HG03064 (cell line): ENCODE results near the gene BORA.
"Not testable (repeated sequence)": the region's sequence is repeated elsewhere in the genome, so short reads cannot be mapped to it uniquely, and the experiment has no call there.

Experiments used
- ATAC-seq: cut with Tn5 transposase; IDR thresholded peaks from one replicate; pipeline ENCODE4 v1.9.1; 2021; ENCODE audit warnings: low read depth; ENCODE audit not compliant: unreplicated experiment

BORA gene

DNA sequence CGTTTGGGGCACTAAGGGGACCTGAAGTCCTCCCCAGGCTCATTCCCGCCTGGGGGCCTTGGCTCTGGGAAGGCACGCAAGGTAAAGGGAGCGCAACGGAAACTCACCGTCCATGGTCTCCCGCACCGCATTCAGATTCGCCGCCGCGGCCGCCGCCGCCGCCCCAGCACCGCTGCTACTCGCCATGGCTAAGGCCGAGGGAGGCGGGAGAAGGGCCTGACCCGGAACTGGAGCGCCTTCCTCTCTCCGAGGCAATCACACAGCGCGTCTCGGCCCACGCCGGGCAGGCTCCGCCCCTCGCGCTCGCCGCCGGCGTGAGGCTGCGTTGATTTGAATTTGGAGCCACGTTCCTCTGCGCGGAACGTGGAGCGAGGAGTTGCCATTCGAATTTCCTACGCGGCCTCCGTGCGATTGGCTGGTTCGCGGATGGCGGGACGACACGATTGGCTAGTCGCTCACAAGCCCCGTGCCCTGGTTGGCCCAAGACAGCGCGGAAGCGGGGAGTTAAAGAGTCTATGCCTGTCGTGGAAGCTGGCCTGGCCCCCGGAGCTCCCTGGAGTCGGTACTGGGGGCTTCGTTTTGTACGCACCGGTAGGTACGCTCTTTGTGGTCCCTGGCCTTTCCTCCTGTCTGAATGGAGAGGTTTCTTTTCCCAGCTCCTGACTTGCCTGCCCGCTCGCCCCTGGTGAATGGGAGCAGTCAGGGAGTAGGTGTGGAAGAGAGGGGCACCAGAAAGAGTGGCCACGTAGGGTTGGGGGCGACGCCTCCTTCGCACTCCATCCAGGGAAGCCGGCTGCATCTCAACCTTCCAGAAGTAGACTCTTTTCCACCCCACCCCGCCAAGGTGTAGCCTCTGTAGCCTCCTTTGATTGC is at the start of gene BORA, which contains the start of gene MZT1:
TSS of gene BORA (plus strand) at position 507 of the 873 bp plus-strand sequence. CDS start 1,018 bp downstream, outside the sequence.
TSS of gene MZT1 (minus strand) at position 213 of the 873 bp plus-strand sequence. CDS start at position 186, 27 bp downstream.
- peak; percentile 97 for ATAC-seq

DNA sequence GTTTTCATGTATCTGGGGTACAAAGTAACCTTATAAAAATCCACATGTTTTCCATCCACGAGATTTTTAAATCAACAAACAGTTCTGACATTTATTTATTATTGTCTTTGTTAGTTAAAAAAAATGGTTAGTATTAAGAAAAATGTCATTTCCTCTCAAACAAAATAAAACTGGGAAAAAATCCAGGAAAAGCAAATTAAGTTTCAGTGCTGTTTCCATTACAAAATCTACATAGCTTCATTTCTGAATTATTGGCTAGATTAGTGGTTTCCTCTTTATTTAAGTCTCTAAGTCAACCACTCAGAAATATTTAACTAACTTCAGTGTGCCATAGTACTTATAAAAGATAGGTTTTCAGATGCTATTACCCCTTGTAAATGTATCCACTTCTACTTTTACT is 49.4 kb upstream of the BORA start:
- no peak for ATAC-seq

DNA sequence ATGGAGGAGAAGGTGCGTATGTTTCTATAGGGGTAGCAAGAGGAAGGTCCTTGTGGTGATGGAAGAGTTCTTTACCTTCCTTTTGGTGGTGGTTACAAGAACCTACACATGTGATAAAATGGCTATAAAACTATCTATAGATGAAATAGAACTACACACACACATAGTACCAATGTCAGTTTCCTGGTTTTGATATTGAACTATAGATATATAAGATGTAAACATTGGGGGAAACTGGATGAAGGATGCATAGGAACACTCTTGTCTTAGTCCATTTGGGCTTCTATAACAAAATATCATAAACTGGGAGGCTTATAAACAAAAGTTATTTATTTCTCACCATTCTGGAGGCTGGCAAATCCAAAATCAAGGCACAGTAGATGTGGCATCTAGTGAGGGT is 47.4 kb upstream of the BORA start:
- ATAC-seq = no peak

DNA sequence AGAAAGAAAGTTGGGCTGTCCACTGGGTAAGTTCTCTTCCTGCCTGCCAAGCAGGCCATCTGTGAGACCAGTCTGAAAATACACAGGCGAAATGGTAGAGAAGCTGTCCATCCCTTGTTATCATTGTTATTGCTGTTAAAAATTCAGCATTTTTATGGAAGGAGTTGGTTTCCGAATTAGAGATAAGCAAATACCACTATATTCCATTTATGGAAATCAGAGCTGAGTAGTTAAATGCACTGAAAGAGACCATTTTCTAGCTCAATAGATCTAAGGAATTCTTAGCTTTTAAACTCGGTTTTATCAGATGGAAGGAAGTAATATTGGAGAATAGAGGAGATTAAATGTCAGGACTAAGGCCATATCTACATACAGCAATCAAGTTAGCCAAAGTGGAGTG is 41.0 kb upstream of the BORA start:
- ATAC-seq = no peak

DNA sequence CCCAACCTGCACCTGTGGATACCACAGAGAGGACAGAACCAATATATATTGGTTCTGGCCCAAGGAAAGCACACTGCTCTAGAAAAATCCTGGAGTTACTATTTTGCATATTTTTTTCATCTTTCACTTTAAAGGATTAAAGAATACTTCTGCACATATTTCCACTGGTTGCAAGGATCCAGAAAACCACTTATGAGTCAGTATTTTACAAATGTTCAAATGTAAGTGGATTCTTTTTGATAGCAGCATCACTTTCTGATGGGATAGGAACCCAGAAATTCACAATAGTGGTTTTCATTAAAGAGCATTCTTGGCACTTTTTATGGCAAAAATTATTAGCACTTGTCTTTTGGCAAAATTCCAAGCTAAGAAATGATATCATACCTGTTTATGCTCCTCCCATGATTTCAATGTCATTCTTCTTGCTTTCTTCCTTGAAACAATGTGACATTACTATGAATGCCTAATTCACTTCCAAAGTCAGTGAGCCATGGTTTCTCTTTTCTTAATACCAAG is 38.5 kb upstream of the BORA start:
- no peak for ATAC-seq

DNA sequence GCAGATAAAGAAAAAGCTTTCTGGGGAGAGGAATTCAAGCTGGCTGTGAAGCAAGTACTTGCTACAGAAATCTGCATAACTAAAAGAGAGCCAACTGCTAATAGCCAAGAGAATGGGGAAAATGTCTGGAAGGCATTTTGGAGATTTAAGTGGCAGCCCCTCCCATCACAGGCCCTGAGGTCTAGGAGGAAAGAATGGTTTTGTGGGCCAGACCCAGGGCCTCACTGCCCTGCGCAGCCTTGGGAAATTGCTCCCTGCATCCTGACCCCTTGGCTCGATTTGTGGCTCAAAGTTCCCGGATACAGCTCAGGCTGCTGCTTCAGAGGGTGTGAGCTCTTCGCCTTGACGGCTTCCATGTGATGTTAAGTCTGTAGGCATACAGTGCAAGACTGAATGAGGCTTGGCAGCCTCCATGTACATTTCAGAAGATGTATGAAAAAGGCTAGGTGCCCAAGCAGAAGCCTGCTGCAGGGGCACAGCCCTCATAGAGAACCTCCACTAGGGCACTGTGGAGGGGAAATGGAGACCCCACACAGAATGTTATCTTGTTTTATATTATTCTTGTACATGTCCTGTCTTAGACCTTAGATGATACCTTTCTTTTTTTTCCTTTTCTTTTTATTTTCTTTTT is 34.7 kb upstream of the BORA start:
- no peak for ATAC-seq

DNA sequence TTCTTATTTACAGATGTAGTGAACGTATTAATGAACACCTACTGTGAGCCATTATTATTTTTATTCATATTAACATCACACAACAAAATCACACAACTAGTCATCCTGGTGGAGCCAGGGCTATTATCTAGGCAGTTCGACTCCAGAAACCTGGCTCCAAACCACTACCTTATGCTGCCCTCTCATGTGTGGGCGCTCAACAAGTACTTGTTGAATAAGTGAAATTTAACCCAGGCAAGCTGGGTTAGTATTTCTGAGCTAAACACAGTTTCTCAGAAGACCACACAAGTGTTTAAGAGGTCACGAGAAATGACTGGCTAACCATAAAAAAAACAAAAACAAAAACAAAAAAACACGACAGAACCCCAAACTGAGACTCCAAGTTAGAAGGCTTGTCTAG is 33.9 kb upstream of the BORA start:
- ATAC-seq = no peak

DNA sequence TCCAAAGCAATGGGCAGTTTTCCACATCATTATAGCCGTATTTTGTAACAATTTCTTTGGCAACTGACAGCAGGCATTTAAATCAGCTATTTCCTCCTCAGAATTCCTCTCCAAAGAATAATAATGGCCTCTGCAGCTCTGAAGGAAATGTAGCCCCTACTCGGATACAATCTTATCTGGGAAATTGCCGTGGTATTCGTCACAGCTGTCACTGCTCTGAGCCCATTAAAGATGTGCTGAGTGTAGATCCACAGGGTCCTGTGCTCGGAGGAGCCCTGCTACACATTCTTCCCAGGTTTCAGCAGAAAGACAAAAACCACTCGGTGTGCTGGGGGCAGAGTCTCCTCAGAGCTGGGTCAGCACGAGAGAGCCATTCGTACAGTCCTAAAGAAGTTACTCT is 33.4 kb upstream of the BORA start:
- ATAC-seq = no peak

DNA sequence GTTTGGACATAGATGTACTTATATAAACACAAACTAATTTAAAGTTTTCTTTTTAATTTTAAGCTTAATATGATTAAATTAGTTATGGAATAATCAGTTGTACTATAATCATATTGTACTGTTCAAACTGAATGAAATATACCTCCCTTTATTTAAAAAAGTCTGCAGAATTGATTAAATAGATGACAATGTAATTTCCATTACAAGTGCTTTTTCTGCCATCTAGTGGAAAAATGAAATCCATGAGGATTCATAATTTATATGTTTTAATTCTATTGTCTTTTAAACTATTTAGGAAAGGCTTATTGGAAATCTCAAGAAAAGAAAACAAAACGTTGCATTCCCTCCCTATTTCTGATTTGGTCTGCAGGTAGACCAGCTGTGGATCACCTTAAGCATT is 31.1 kb upstream of the BORA start:
- no peak for ATAC-seq

DNA sequence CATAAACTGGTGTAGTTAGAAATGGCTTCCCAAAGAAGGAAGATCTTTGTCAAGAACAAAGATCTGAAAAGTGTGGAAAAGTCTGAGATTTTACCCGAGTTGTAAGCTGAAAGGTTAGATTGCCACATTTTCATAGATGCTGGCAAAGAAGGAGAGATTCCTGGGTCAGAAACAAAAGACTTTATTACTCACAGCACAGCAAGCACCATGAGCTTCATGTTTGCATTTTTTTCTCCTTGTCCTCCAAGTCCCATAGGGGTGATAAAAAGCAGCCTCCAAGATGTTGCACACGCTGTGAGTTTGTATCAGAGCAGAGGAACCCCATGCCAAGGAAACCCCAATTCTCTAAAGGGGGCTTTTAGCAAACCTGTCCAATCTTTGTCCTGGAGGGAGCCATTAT is 29.6 kb upstream of the BORA start:
- ATAC-seq = no peak

DNA sequence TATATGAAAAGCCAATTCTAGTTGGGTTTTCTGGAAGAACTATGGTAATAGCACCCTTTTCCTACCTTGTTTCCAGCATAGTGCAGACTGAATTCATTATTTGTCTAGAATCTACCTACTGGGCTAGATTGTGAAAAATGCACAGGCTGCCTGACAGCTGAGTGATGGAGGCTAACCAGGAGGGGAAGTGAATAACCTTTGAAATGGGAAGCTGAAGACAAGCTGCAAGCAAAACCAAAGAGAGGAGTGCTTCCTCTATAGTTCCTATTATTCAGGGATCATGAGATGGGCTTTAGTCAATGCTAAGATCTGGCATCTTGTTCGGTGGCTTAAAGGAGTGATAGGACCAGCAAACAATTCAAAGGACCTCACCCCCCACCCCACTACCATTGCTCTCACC is 27.2 kb upstream of the BORA start:
- ATAC-seq = no peak

DNA sequence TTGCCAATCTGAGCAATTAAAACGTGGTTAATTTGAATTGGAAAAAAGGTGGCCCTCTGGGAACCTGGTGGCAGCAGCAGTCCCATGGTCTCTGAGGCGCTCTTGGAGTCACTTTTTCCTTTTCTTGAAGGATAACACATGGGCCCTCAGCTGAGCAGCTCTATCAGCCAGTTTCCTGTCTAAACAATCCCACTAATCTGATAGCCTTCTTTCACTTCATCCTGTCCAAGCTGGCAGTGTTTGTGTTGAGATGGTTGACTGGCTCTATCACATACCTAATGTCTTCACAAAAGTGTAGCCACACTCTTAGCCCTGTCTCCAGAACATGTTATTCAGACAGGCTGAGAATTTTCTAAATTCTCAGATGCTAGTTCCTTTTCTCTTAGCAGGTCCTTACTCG is 10.9 kb upstream of the BORA start:
- ATAC-seq = no peak

DNA sequence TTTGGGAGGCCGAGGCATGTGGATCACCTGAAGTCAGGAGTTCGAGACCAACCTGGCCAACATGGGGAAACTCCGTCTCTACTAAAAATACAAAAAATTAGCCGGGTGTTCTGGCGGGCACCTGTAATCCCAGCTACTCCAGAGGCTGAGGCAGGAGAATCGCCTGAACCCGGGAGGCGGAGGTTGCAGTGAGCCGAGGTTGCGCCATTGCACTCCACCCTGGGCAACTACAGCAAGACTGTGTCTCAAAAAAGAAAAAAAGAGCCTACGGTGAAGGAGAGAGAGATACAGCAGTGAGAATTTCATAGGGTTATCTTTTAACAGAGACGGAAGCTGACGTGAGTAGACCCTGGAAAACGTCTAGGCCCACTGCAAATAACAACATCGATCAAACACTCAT is 1.5 kb upstream of the BORA start:
- not testable (repeated sequence) for ATAC-seq

DNA sequence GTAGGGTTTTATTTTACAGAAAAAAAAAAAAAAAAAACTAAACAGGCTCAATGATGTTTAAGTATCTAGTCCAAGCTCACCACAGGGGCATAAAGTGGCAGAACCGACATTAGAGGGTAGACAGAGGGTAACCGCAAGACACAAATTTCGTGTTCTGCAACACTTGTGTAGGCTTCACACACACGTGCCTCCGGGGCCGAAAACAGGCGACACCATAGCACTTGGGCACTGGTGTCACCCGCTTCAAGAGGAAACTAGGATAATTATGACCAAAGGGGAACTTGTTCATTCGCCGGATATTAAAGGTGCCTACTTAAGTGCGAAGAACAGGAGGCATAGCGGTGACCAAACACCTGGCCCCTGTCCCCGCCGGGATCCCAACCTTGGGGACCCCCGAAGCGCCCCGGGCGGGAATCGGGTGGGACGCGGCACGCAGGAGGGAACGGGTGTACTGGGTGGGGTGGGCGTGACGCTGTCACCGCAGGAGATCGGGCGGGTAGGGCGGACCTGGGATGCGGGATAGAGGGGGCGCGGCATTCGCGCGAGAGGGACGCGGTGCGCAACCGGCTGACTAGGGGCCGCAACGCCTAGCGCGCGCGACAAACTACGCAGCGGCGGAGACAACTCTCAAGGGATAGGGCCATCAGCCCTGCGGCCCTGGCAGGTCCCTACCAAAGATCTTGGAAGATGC is 852 bp upstream of the BORA start:
- ATAC-seq = peak; percentile 35

DNA sequence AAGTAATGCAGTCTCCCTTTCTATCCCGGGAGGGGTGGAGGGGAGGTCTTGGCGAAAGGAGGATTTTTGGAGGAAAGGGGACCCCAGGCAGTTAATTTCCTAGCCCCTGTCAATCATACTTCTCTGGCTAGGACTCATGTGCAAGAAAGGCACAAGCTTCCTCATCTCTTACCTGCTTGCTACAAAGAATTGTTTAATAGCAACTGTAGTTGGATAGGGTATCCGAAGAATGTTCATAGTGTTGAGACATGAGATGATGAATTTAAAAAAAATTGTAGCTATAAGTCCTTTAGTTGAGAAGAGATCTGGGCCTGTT is 525 bp downstream of the BORA start:
- no peak for ATAC-seq

DNA sequence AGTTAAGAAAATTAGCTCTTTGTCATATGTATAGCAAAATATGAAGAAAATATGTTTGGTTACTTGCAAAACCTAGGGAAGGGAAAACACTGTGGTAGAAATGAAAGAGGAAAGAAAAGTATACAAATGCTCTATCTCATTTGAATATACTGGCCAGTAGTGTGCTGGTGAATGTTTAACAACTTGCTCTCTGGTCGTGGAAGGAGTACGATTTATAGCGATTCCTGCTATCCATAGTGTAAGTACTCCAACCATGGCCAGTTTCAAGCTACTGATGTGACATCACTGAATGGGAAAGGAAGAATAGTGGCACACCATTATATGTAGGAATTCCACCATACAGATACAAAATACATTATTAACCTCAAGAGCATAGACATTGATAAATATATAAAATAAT is 9.3 kb downstream of the BORA start:
- no peak for ATAC-seq

DNA sequence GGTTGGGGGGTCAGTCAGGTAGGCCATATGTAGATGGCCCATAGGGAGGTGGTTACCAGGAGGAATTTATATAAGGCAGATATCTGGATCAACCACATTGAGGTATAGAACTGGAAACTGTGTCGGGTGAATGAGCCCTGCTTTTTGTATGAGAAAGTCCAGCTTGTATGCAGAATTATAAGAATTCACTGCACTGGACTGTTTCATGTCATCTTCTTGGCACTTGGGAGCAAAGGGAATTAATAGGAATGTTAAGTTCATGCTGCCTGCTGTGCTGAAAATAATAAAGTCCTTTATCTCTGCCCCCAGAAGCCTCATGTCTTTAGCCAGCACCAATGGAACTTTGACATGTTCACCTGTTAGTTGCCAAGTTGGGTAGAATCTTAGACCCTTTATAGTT is 12.3 kb downstream of the BORA start:
- ATAC-seq = no peak

DNA sequence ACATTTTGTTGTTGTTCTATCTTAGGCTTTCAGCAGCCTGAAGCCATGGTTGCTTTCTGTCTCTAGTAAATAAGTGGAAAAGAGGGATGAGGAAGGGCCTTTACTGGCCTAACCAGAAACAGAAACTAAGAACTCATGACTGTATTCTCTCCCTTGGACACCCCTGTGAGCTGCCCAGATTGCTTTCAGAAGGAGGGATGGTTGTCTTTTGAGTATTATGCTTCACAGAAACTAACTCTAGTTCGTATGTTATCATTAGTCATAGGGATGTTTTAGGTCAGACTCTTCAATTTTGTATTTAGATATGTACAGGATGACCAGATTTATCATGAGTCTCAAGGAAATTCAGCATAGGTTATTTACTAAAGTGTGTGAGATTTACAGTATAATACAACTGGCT is 17.5 kb downstream of the BORA start:
- ATAC-seq = no peak

DNA sequence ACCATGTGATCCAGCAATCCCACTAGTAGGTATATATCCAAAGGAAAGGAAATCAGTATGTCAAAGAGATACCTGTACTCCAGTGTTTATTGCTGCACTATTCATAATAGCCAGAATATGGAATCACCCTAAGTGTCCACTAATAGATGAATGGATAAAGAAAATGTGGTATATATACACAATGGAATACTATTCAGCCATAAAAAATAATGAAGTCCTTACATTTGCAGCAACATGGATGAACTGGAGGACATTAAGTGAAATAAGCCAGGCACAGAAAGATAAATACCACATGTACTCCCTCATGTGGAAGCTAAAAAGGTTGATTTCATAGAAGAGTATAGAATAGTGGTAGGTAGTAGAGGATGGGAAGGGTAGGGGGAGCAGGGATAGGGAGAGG is 23.5 kb downstream of the BORA start:
- no peak for ATAC-seq

DNA sequence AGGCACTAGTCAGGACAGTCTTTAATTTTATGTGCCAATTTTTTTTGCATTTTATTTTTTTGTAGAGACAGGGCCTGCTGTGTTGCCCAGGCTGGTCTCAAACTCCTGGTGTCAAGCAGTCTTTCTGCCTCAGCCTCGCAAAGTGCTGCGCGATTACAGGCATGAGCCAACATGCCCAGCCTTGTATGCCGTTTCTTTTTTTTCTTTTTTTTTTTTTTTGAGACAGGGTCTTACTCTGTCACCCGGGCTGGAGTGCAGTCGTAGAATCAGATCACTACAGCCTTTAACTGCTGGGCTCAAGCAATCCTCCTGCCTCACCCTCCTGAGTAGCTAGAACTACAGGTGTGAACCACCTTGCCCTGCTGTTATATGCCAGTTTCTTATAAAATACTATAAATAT is 26.4 kb downstream of the BORA start:
- ATAC-seq = no peak

DNA sequence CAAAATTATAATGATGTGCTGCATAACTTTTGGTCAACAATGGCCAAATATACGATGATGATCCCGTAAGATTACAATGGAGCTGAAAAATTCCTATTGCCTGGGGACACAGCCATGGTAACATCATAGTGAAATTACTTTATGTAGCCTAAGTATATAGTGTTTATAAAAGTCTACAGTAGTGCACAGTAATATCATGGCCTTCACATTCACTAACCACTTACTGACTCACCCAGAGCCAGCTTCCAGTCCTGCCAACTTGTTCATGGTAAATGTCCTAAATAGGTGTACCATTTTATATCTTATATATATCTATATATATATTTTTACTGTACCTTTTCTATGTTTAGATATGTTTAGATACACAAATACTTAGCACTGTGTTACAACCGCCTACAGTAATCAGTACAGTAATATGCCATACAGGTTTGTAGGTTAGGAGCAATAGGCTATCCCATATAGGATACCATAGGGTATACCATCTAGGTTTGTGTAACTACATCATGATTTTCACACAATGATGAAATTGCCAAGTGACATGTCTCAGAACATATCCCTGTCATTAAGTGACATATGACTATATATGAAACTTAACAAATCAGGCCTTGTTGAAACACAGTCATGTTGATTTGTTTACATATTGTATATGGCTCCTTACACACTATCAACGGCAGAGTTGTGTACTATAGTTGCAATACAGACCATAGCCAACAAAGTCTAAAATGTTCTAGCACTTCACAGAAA is 30.2 kb downstream of the BORA start:
- no peak for ATAC-seq
